ENCODE measurements around the gene TRAF3IP1.

- TF ChIP-seq CTCF (IDR thresholded peaks at IDR 0.05): no peak
- TF ChIP-seq EZH2 (IDR thresholded peaks at IDR 0.05): no peak
- no peak for TF ChIP-seq EZH2phosphoT487 (IDR thresholded peaks at IDR 0.05)
These were observed 115.4 kb downstream of the TRAF3IP1 start for GRCh38 chr2:238435752-238436096.
